Type B pancreatic cell (in vitro differentiated cells): ENCODE results near the gene C1QL4. TPM values are rescaled to one million over a fixed set of nuclear protein-coding genes. Genes with fewer than 3 reads are reported as not detected.

Experiments used
- DNase-seq: peaks from one replicate; pipeline ENCODE4 v3.0.0; 2021; ENCODE audit warnings: mixed read lengths; ENCODE audit not compliant: unreplicated experiment; ENCODE audit errors: extremely low spot score
- H3K27ac Mint-ChIP-seq: 2 replicates; pipeline ENCODE4 v1.8.0; 2021; ENCODE audit warnings: mild to moderate bottlenecking, mixed read lengths
- H3K27me3 Mint-ChIP-seq: 2 replicates; pipeline ENCODE4 v1.8.0; 2021; ENCODE audit warnings: mixed read lengths
- H3K36me3 Mint-ChIP-seq: 2 replicates; pipeline ENCODE4 v1.8.0; 2021; ENCODE audit warnings: mixed read lengths
- H3K4me1 Mint-ChIP-seq: one replicate; pipeline ENCODE4 v1.8.0; 2021; ENCODE audit warnings: mixed read lengths; ENCODE audit not compliant: unreplicated experiment
- H3K4me3 Mint-ChIP-seq: 2 replicates; pipeline ENCODE4 v1.8.0; 2021; ENCODE audit warnings: mild to moderate bottlenecking, mixed read lengths
- H3K9me3 Mint-ChIP-seq: 2 replicates; pipeline ENCODE4 v1.8.0; 2021; ENCODE audit warnings: mixed read lengths
- CTCF ChIP-seq: fragments of 200-600 bp; sonication (generic); conservative IDR thresholded peaks from 2 replicates; pipeline ENCODE4 v1.5.0; 2021; ENCODE audit warnings: antibody characterized with exemption, mild to moderate bottlenecking
- total RNA-seq: library from RNA; stranded (reverse); gene quantifications from 2 replicates; pipeline ENCODE4 v1.2.1, GENCODE V29; 2021; ENCODE audit warnings: low replicate concordance

Gene C1QL4
- total RNA-seq, 1 donor from 2014 or later = 1.2 TPM

GRCh38 chr12:49346659-49347310 is 9.8 kb upstream of the C1QL4 start, which contains the start of gene DNAJC22:
Gene DNAJC22, plus strand, starts transcription at chr12:49346888. Its CDS starts 1,985 bp downstream, at chr12:49348873.
- peak; percentile 67 for DNase-seq
- Mint-ChIP-seq H3K27ac (peak within 1 kb of the TSS; percentile 29), H3K4me3 (peak within 1 kb of the TSS; percentile 84), H3K9me3 (no peaks in the 10 kb centered on the region), H3K4me1 (peaks cover 8% of the 10 kb centered on the region), H3K27me3 (peaks cover 65% of the 10 kb centered on the region), H3K36me3 (no peaks in the 10 kb centered on the region)
- no peak for TF ChIP-seq CTCF

- no peak for TF ChIP-seq CTCF
- peak; percentile 63 for DNase-seq
- H3K36me3 Mint-ChIP-seq = no peaks in the 10 kb centered on the region
- H3K27me3 Mint-ChIP-seq = peaks cover 70% of the 10 kb centered on the region
- H3K4me3 Mint-ChIP-seq = peak overlapping the region; percentile 84
- H3K4me1 Mint-ChIP-seq = peaks cover 9% of the 10 kb centered on the region
- no peaks in the 10 kb centered on the region for H3K9me3 Mint-ChIP-seq
- no peak overlapping the region for H3K27ac Mint-ChIP-seq
These were observed 9.1 kb upstream of the C1QL4 start for GRCh38 chr12:49345825-49346658.

GRCh38 chr12:49345051-49345824 is 8.2 kb upstream of the C1QL4 start:
- TF ChIP-seq CTCF = no peak
- Mint-ChIP-seq H3K9me3 (no peaks in the 10 kb centered on the region), H3K4me1 (peaks cover 17% of the 10 kb centered on the region), H3K27ac (no peak overlapping the region), H3K4me3 (peak overlapping the region; percentile 84), H3K36me3 (no peaks in the 10 kb centered on the region), H3K27me3 (peaks cover 78% of the 10 kb centered on the region)
- DNase-seq = no peak

- Mint-ChIP-seq H3K27me3 (peaks cover 85% of the 10 kb centered on the region), H3K36me3 (no peaks in the 10 kb centered on the region), H3K27ac (no peak overlapping the region), H3K9me3 (no peaks in the 10 kb centered on the region), H3K4me1 (peaks cover 21% of the 10 kb centered on the region), H3K4me3 (peak overlapping the region; percentile 28)
- DNase-seq = no peak
- TF ChIP-seq CTCF = no peak
These were observed 7.6 kb upstream of the C1QL4 start for GRCh38 chr12:49344486-49345050.
